Fibroblast of lung (primary cell): ENCODE measurements around the gene GFER.

Source experiments
- CTCF ChIP-seq, 2 donors: IDR thresholded peaks in 1 of 2; conservative IDR thresholded peaks in 1 of 2; 1 replicate in 1 of 2; 2 replicates in 1 of 2; pipeline ENCODE4 v1.5.1; 2011 to 2012; ENCODE audit warnings: low read length in 2 of 2, control low read depth in 1 of 2, inconsistent platforms in 1 of 2, low read depth in 1 of 2, mild to moderate bottlenecking in 1 of 2
- EZH2 ChIP-seq: IDR thresholded peaks from 2 replicates; pipeline ENCODE4 v1.5.1; 2012; ENCODE audit warnings: low read length, control low read depth, mild to moderate bottlenecking; ENCODE audit errors: missing control alignments

DNA sequence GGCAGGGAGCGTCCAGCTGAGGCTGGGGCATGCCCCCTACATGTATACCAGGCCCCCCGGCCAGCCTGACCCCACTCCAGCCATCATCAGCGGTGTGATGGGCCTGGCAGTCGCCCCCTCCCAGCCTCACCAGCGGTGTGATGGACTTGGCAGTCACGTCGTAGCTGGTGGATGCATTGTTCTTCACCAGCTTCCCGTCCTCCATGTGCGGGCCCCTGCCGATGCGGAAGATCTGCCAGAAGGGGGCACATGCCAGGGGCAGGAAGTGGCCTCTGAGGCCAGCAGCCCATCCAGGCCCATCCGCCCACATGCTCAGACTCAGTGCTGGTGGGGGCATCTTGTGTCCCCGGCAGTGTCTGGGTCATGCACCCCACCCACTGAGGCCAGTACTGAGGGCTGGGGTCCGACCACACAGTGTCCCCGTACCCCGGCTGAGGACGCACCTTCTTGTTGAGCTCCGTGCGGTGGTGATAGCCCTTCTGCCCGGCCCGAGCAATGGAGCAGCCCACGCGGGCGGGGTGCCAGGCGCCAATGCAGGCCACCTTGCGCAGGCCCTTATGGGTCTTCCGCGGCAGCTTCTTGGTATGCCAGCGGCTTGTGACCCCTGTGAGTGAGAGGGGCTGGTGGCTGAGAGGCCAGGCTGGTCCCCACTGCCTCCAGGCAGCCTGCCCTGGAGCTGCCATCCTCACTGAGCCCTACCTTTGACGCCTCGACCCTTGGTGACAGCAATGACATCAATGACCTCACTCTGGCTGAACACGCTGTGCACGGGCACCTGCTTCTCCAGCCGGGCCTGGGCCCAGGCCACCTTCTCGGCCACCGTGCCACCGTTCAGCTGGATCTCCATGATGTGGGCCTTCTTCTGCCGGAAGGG is 37.3 kb upstream of the GFER start:
- TF ChIP-seq CTCF (conservative IDR thresholded peaks at IDR 0.05 in 1 of 2, IDR thresholded peaks at IDR 0.05 in 1 of 2; ENCODE audit: low read depth in 1 of 2, low read length in 2 of 2) (no peak), EZH2 (no peak)
